ENCODE measurements around the gene IRF1. TPM values are rescaled to one million over a fixed set of nuclear protein-coding genes. Genes with fewer than 3 reads are reported as not detected.

The IRF1 gene
- total RNA-seq, 1 experiment from 2014 or later: 30.1 TPM

DNA sequence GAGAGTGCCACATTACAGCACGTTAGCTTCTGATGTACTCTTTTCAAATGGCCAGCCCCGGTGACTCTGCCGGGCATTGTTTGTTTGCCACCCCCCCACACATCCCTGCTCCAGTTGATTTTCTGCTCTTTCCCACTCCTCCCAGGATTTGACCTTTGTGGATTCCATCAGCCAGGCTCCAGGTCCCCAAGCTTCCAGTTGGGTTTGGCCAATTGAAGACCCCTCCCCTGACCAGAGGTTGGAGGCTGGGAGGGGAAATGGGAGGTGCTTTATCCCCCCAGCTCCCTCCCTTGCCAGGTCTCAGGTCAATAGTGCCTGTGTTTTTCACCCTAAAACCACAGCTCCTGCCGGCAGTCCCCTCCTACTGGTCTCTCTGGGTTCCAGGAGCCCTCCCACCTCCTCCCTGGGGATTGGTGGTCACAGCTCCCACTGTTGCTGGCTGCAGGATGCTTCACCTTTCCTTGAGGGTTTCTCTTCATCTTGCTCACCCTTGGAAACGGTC, 34.9 kb downstream of the IRF1 start:
- Histone ChIP-seq H4K20me1 (ENCODE audit: insufficient read depth) (no peaks in the 10 kb centered on the region), H3K4me1 (ENCODE audit: control insufficient read depth in 1 of 2, insufficient read depth in 2 of 2, low read length in 2 of 2) (peaks cover 13 to 39% of the 10 kb centered on the region in 2 experiments), H3K27ac (ENCODE audit: low read depth, low read length) (no peak overlapping the region), H2AFZ (ENCODE audit: low read depth, low read length, poor library complexity, severe bottlenecking) (no peak overlapping the region), H3K4me2 (ENCODE audit: low read length) (no peak overlapping the region), H3K36me3 (ENCODE audit: control insufficient read depth in 1 of 2, insufficient read depth in 2 of 2, low read length in 2 of 2) (no peaks in the 10 kb centered on the region), H3K79me2 (ENCODE audit: insufficient read depth, low read length) (no peaks in the 10 kb centered on the region), H3K27me3 (ENCODE audit: insufficient read depth, low read length) (no peaks in the 10 kb centered on the region), H3K9me3 (ENCODE audit: control insufficient read depth in 1 of 2, insufficient read depth in 1 of 2, low read depth in 1 of 2, low read length in 2 of 2) (no peaks in the 10 kb centered on the region), H3K9ac (ENCODE audit: low read length) (no peak overlapping the region), H3K4me3 (replicated peaks in 1 of 2; ENCODE audit: low read depth in 1 of 2, low read length in 2 of 2) (no peak overlapping the region), H3K9me2 (ENCODE audit: insufficient read depth) (no peaks in the 10 kb centered on the region)
- TF ChIP-seq EGR1 (IDR thresholded peaks at IDR 0.05; ENCODE audit: low read depth): no peak
- BruUV-seq (replicated peaks): no TSS peak
- ChIA-PET RAD21 (ENCODE audit: low non-redundant PET in 1 of 2, low total read pairs in 2 of 2, uncharacterized antibody in 2 of 2, unreplicated experiment in 2 of 2) (no interaction called here), POLR2A (no interaction called here), CTCF (interaction anchor here (0.7 to 1.1 kb wide), 2 partner anchors 11 to 46 kb away, joined by 3 read pairs; no protein-coding TSS in a partner anchor)
- no peak for ATAC-seq
- DNase-seq (ENCODE audit: low read depth, low spot score): no peak
- intact Hi-C loops (cut with micrococcal nuclease): no loop called here

DNA sequence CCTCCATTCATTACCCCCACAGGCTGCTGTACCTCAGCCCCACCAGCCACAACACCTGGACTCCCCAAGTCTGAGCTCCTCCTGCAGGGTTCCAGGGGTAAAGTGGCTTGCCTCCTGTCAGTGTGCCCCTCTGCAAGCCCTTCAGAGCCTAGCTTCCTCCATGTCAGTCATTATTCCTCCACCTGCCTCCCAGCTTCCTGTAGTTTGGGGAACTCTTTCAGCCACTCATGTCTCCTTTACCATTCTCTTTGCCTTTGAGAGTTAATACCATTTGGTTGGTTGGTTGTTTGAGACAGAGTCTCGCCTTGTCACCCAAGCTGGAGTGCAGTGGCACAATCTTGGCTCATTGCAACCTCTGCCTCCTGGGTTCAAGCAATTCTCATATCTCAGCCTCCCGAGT, 36.2 kb downstream of the IRF1 start:
- Histone ChIP-seq H3K9ac (ENCODE audit: low read length) (no peak overlapping the region), H2AFZ (ENCODE audit: low read depth, low read length, poor library complexity, severe bottlenecking) (no peak overlapping the region), H3K9me3 (ENCODE audit: control insufficient read depth in 1 of 2, insufficient read depth in 1 of 2, low read depth in 1 of 2, low read length in 2 of 2) (no peaks in the 10 kb centered on the region), H3K4me2 (ENCODE audit: low read length) (no peak overlapping the region), H4K20me1 (ENCODE audit: insufficient read depth) (no peaks in the 10 kb centered on the region), H3K4me1 (ENCODE audit: control insufficient read depth in 1 of 2, insufficient read depth in 2 of 2, low read length in 2 of 2) (peaks cover 4 to 31% of the 10 kb centered on the region in 2 experiments), H3K9me2 (ENCODE audit: insufficient read depth) (no peaks in the 10 kb centered on the region), H3K27me3 (ENCODE audit: insufficient read depth, low read length) (no peaks in the 10 kb centered on the region), H3K4me3 (replicated peaks in 1 of 2; ENCODE audit: low read depth in 1 of 2, low read length in 2 of 2) (no peak overlapping the region), H3K79me2 (ENCODE audit: insufficient read depth, low read length) (no peaks in the 10 kb centered on the region), H3K36me3 (ENCODE audit: control insufficient read depth in 1 of 2, insufficient read depth in 2 of 2, low read length in 2 of 2) (no peaks in the 10 kb centered on the region), H3K27ac (ENCODE audit: low read depth, low read length) (no peak overlapping the region)
- no peak for DNase-seq (ENCODE audit: low read depth, low spot score)
- ChIA-PET POLR2A (no interaction called here), RAD21 (ENCODE audit: low non-redundant PET in 1 of 2, low total read pairs in 2 of 2, uncharacterized antibody in 2 of 2, unreplicated experiment in 2 of 2) (no interaction called here), CTCF (no interaction called here)
- no peak for ATAC-seq
- TF ChIP-seq CEBPB (IDR thresholded peaks at IDR 0.05; ENCODE audit: low read depth) (no peak), SRF (IDR thresholded peaks at IDR 0.05; ENCODE audit: low read depth) (no peak), YY1 (IDR thresholded peaks at IDR 0.05; ENCODE audit: extremely low read depth, insufficient replicate concordance, low read depth, low read length) (no peak), JUND (IDR thresholded peaks at IDR 0.05) (no peak), EGR1 (IDR thresholded peaks at IDR 0.05; ENCODE audit: low read depth) (no peak), POLR2AphosphoS5 (IDR thresholded peaks at IDR 0.05; ENCODE audit: low read depth, low read length) (no peak), SP1 (IDR thresholded peaks at IDR 0.05; ENCODE audit: low read depth) (no peak)
- BruUV-seq (replicated peaks): no TSS peak
- intact Hi-C loops (cut with micrococcal nuclease): no loop called here

All from HCT116 (cell line).